Prostate gland (tissue), 2 donors: Measurements from ENCODE around the gene DMXL2. TPM values are rescaled to one million over a fixed set of nuclear protein-coding genes. Genes with fewer than 3 reads are reported as not detected.
"Not testable (repeated sequence)": the region's sequence is repeated elsewhere in the genome, so short reads cannot be mapped to it uniquely, and the experiment has no call there.

Experiments used
- DNase-seq: peaks from one replicate; pipeline ENCODE4 v3.0.0-alpha.2; 2019; ENCODE audit warnings: low spot score
- H3K27ac ChIP-seq, 2 donors: fragments of 200-600 bp; sonication (generic); 2 replicates each; pipeline ENCODE4 v1.5.1; 2017 to 2019
- H3K27me3 ChIP-seq: fragments of 200-600 bp; sonication (generic); replicated peaks from 2 replicates; pipeline ENCODE4 v1.5.1; 2019; ENCODE audit not compliant: insufficient read depth
- H3K36me3 ChIP-seq, 2 donors: fragments of 200-600 bp; sonication (generic); 1 replicate in 1 of 2; 2 replicates in 1 of 2; pipeline versions ENCODE4 v1.5.1 to v1.8.1; 2017 to 2019
- H3K4me1 ChIP-seq: fragments of 200-600 bp; sonication (generic); replicated peaks from 2 replicates; pipeline ENCODE4 v1.5.1; 2019
- H3K4me3 ChIP-seq, 2 donors: fragments of 200-600 bp; sonication (generic); 2 replicates each; pipeline ENCODE4 v1.5.1; 2017 to 2019
- H3K9me3 ChIP-seq: fragments of 200-600 bp; sonication (generic); 2 replicates; pipeline ENCODE4 v1.5.1; 2017
- CTCF ChIP-seq, 4 experiments: fragments of 200-600 bp in 2 of 4; fragments of 450-650 bp in 2 of 4; sonication (generic) in 2 of 4; IDR thresholded peaks; 1 replicate in 3 of 4; 2 replicates in 1 of 4; pipeline ENCODE4 v1.5.1; 2016 to 2019; ENCODE audit warnings: antibody characterized with exemption in 4 of 4, mild to moderate bottlenecking in 2 of 4, moderate library complexity in 2 of 4
- POLR2A ChIP-seq: fragments of 450-650 bp; IDR thresholded peaks from one replicate; pipeline ENCODE4 v1.6.1; 2016; ENCODE audit warnings: antibody characterized with exemption, mild to moderate bottlenecking
- POLR2AphosphoS5 ChIP-seq: sonication (generic); formaldehyde crosslinking; IDR thresholded peaks from one replicate; pipeline ENCODE4 v1.6.1; 2017; ENCODE audit warnings: antibody characterized with exemption
- WGBS: methylation state at CpG from one replicate; pipeline ENCODE4 v1.1.5; 2018; 5-methylcytosine and 5-hydroxymethylcytosine counted together
- intact Hi-C: fragments of 100-400 bp; cut with DNase I; formaldehyde crosslinking; loops from one replicate; pipeline ENCODE4 v1.14.2; 2022
- total RNA-seq, 2 donors: library from RNA; depleted of rRNA; stranded (reverse); fragments of >200 nt; gene quantifications; one replicate each; pipeline ENCODE4 v1.1.0, GENCODE V29; 2016

DMXL2 gene
- total RNA-seq, 2 donors from 2014 or later, result 12.2 to 35.3 TPM

GRCh38 chr15:51450001-51450400 is 172.6 kb downstream of the DMXL2 start:
- DNase-seq, result no peak
- Histone ChIP-seq H3K36me3 (no peaks in the 10 kb centered on the region), H3K4me3 (no peak overlapping the region), H3K9me3 (no peaks in the 10 kb centered on the region), H3K27ac (no peak overlapping the region), H3K4me1 (no peaks in the 10 kb centered on the region), H3K27me3 (no peaks in the 10 kb centered on the region)
- 88% methylated on average over 6 of the region's 6 CpGs for WGBS
- intact Hi-C loops, result no loop called here
- TF ChIP-seq POLR2A (no peak), POLR2AphosphoS5 (no peak), CTCF (IDR thresholded peaks at IDR 0.05) (no peak)

- no peak overlapping the region for H3K27ac ChIP-seq
- H3K27me3 ChIP-seq, result no peaks in the 10 kb centered on the region
- intact Hi-C loops, result no loop called here
Measured at GRCh38 chr15:51448622-51449399, 173.8 kb downstream of the DMXL2 start.

GRCh38 chr15:51447855-51448621 is 174.5 kb downstream of the DMXL2 start:
- H3K9me3 ChIP-seq, result no peaks in the 10 kb centered on the region
- H3K36me3 ChIP-seq, result no peaks in the 10 kb centered on the region
- no peak overlapping the region for H3K4me3 ChIP-seq
- TF ChIP-seq POLR2A (no peak), POLR2AphosphoS5 (no peak), CTCF (IDR thresholded peaks at IDR 0.05) (no peak)
- H3K4me1 ChIP-seq, result no peaks in the 10 kb centered on the region
- intact Hi-C loops, result no loop called here
- 82% methylated on average over 4 of the region's 4 CpGs for WGBS
- no peak overlapping the region for H3K27ac ChIP-seq
- H3K27me3 ChIP-seq, result no peaks in the 10 kb centered on the region
- no peak for DNase-seq

More at GRCh38 chr15:51448622-51449399, 173.8 kb downstream of the DMXL2 start:
- DNase-seq, result no peak
- 89% methylated on average over 7 of the region's 7 CpGs for WGBS
- H3K4me3 ChIP-seq, result no peak overlapping the region
- TF ChIP-seq POLR2AphosphoS5, result no peak
- TF ChIP-seq POLR2A, result no peak
- TF ChIP-seq CTCF (IDR thresholded peaks at IDR 0.05), result no peak
- no peaks in the 10 kb centered on the region for H3K36me3 ChIP-seq
- no peaks in the 10 kb centered on the region for H3K4me1 ChIP-seq
- no peaks in the 10 kb centered on the region for H3K9me3 ChIP-seq

- DNase-seq, H3K4me1 ChIP-seq, H3K27me3 ChIP-seq, H3K4me3 ChIP-seq, H3K27ac ChIP-seq, H3K36me3 ChIP-seq, H3K9me3 ChIP-seq, intact Hi-C loops: not testable (repeated sequence)
- WGBS, result 94% methylated on average over 5 of the region's 5 CpGs
Measured at GRCh38 chr15:51446029-51446744, 176.4 kb downstream of the DMXL2 start.

GRCh38 chr15:51444807-51445206 is 177.8 kb downstream of the DMXL2 start:
- intact Hi-C loops, result no loop called here

More at GRCh38 chr15:51444807-51445206, 177.8 kb downstream of the DMXL2 start:
- Histone ChIP-seq H3K36me3 (no peaks in the 10 kb centered on the region), H3K4me3 (no peak overlapping the region), H3K9me3 (no peaks in the 10 kb centered on the region), H3K27ac (no peak overlapping the region), H3K4me1 (no peaks in the 10 kb centered on the region), H3K27me3 (no peaks in the 10 kb centered on the region)
- TF ChIP-seq CTCF (IDR thresholded peaks at IDR 0.05) (no peak), POLR2A (no peak), POLR2AphosphoS5 (no peak)
- 100% methylated on average over 1 of the region's 1 CpG for WGBS
- DNase-seq, result no peak
